Stimulated activated CD4-positive, alpha-beta T cell treated with anti-CD3 and anti-CD28 coated beads, Interleukin-1b, Interleukin-23, amount 100 ng/mL, for 48 hours (primary cell): ENCODE results near the gene ATP13A3.

Experiments
- DNase-seq: peaks from one replicate; pipeline ENCODE4 v3.0.0-alpha.2; 2020

ATP13A3 gene

GRCh38 chr3:194474675-194475074 is 12.1 kb downstream of the ATP13A3 start:
- DNase-seq = no peak

- DNase-seq = no peak
Observed at GRCh38 chr3:194472290-194472920, 14.4 kb downstream of the ATP13A3 start.

GRCh38 chr3:194471863-194472262 is 14.9 kb downstream of the ATP13A3 start:
- DNase-seq = no peak

GRCh38 chr3:194470615-194471014 is 16.2 kb downstream of the ATP13A3 start:
- no peak for DNase-seq

GRCh38 chr3:194469977-194470376 is 16.8 kb downstream of the ATP13A3 start:
- DNase-seq = no peak

- no peak for DNase-seq
Observed at GRCh38 chr3:194468086-194468485, 18.7 kb downstream of the ATP13A3 start.

GRCh38 chr3:194466761-194467356 is 19.9 kb downstream of the ATP13A3 start:
- DNase-seq = no peak

- DNase-seq = no peak
Observed at GRCh38 chr3:194465920-194466570, 20.8 kb downstream of the ATP13A3 start.

- DNase-seq = no peak
Observed at GRCh38 chr3:194465246-194465645, 21.6 kb downstream of the ATP13A3 start.

- DNase-seq = no peak
Observed at GRCh38 chr3:194464692-194465091, 22.1 kb downstream of the ATP13A3 start.

- DNase-seq = no peak
Observed at GRCh38 chr3:194462936-194463335, 23.9 kb downstream of the ATP13A3 start.

GRCh38 chr3:194460566-194460965 is 26.2 kb downstream of the ATP13A3 start:
- DNase-seq = no peak

GRCh38 chr3:194458131-194458530 is 28.7 kb downstream of the ATP13A3 start:
- DNase-seq = no peak

- DNase-seq = no peak
Observed at GRCh38 chr3:194455481-194455880, 31.3 kb downstream of the ATP13A3 start.

- no peak for DNase-seq
Observed at GRCh38 chr3:194450341-194450740, 36.5 kb downstream of the ATP13A3 start.

GRCh38 chr3:194449913-194450312 is 36.9 kb downstream of the ATP13A3 start:
- DNase-seq = no peak

- DNase-seq = no peak
Observed at GRCh38 chr3:194447657-194448056, 39.1 kb downstream of the ATP13A3 start.

GRCh38 chr3:194447161-194447560 is 39.6 kb downstream of the ATP13A3 start:
- no peak for DNase-seq

- no peak for DNase-seq
Observed at GRCh38 chr3:194446754-194447153, 40.0 kb downstream of the ATP13A3 start.

GRCh38 chr3:194446172-194446571 is 40.6 kb downstream of the ATP13A3 start:
- DNase-seq = no peak

- DNase-seq = no peak
Observed at GRCh38 chr3:194443901-194444300, 42.9 kb downstream of the ATP13A3 start.

GRCh38 chr3:194440756-194441155 is 46.0 kb downstream of the ATP13A3 start:
- no peak for DNase-seq

GRCh38 chr3:194439881-194440550 is 46.8 kb downstream of the ATP13A3 start:
- no peak for DNase-seq

- DNase-seq = no peak
Observed at GRCh38 chr3:194434503-194434902, 52.3 kb downstream of the ATP13A3 start.
